ENCODE results near the gene IFI27L2. TPM values are rescaled to one million over a fixed set of nuclear protein-coding genes. Genes with fewer than 3 reads are reported as not detected.
A peak's percentile ranks its signal among the peaks of the same experiment; 100 is the strongest.

The IFI27L2 gene
- total RNA-seq, 1 donor from 2014 or later: 32.2 TPM

GRCh38 chr14:94128216-94128839, 1.1 kb downstream of the IFI27L2 start:
- H3K36me3 Mint-ChIP-seq (ENCODE audit: insufficient read depth): no peaks in the 10 kb centered on the region
- TF ChIP-seq CTCF (IDR thresholded peaks at IDR 0.05; ENCODE audit: unreplicated experiment): no peak
- peak overlapping the region; percentile 11 for H3K27ac Mint-ChIP-seq
- H3K4me1 Mint-ChIP-seq (ENCODE audit: low read depth): peaks cover 10% of the 10 kb centered on the region
- no peaks in the 10 kb centered on the region for H3K27me3 Mint-ChIP-seq
- DNase-seq (ENCODE audit: low spot score, unreplicated experiment): no peak
- H3K4me3 Mint-ChIP-seq (ENCODE audit: low read depth): peak overlapping the region; percentile 72
- H3K9me3 Mint-ChIP-seq (ENCODE audit: low read depth): no peaks in the 10 kb centered on the region

- TF ChIP-seq CTCF (IDR thresholded peaks at IDR 0.05; ENCODE audit: unreplicated experiment): no peak
- peaks cover 10% of the 10 kb centered on the region for H3K4me1 Mint-ChIP-seq (ENCODE audit: low read depth)
- no peaks in the 10 kb centered on the region for H3K27me3 Mint-ChIP-seq
- no peaks in the 10 kb centered on the region for H3K9me3 Mint-ChIP-seq (ENCODE audit: low read depth)
- H3K36me3 Mint-ChIP-seq (ENCODE audit: insufficient read depth): no peaks in the 10 kb centered on the region
- H3K4me3 Mint-ChIP-seq (ENCODE audit: low read depth): no peak overlapping the region
- peak overlapping the region; percentile 49 for H3K27ac Mint-ChIP-seq
- DNase-seq (ENCODE audit: low spot score, unreplicated experiment): no peak
Measured at GRCh38 chr14:94127330-94127729, 2.1 kb downstream of the IFI27L2 start.

- peaks cover 3% of the 10 kb centered on the region for H3K27me3 Mint-ChIP-seq
- DNase-seq (ENCODE audit: low spot score, unreplicated experiment): no peak
- no peaks in the 10 kb centered on the region for H3K9me3 Mint-ChIP-seq (ENCODE audit: low read depth)
- no peak for TF ChIP-seq CTCF (IDR thresholded peaks at IDR 0.05; ENCODE audit: unreplicated experiment)
- peaks cover 10% of the 10 kb centered on the region for H3K4me1 Mint-ChIP-seq (ENCODE audit: low read depth)
- no peak overlapping the region for H3K27ac Mint-ChIP-seq
- H3K36me3 Mint-ChIP-seq (ENCODE audit: insufficient read depth): no peaks in the 10 kb centered on the region
- no peak overlapping the region for H3K4me3 Mint-ChIP-seq (ENCODE audit: low read depth)
Measured at GRCh38 chr14:94126800-94127199, 2.6 kb downstream of the IFI27L2 start.

GRCh38 chr14:94126419-94126677, 3.1 kb downstream of the IFI27L2 start:
- Mint-ChIP-seq H3K27ac (no peak overlapping the region), H3K9me3 (ENCODE audit: low read depth) (no peaks in the 10 kb centered on the region), H3K36me3 (ENCODE audit: insufficient read depth) (no peaks in the 10 kb centered on the region), H3K4me3 (ENCODE audit: low read depth) (no peak overlapping the region), H3K27me3 (peaks cover 6% of the 10 kb centered on the region), H3K4me1 (ENCODE audit: low read depth) (peaks cover 10% of the 10 kb centered on the region)
- no peak for DNase-seq (ENCODE audit: low spot score, unreplicated experiment)
- TF ChIP-seq CTCF (IDR thresholded peaks at IDR 0.05; ENCODE audit: unreplicated experiment): no peak

GRCh38 chr14:94125659-94126418, 3.6 kb downstream of the IFI27L2 start:
- no peak overlapping the region for H3K4me3 Mint-ChIP-seq (ENCODE audit: low read depth)
- no peaks in the 10 kb centered on the region for H3K36me3 Mint-ChIP-seq (ENCODE audit: insufficient read depth)

More at GRCh38 chr14:94125659-94126418, 3.6 kb downstream of the IFI27L2 start:
- H3K27ac Mint-ChIP-seq: no peak overlapping the region
- no peak for DNase-seq (ENCODE audit: low spot score, unreplicated experiment)
- no peak for TF ChIP-seq CTCF (IDR thresholded peaks at IDR 0.05; ENCODE audit: unreplicated experiment)
- H3K9me3 Mint-ChIP-seq (ENCODE audit: low read depth): no peaks in the 10 kb centered on the region
- H3K27me3 Mint-ChIP-seq: peaks cover 9% of the 10 kb centered on the region
- peaks cover 10% of the 10 kb centered on the region for H3K4me1 Mint-ChIP-seq (ENCODE audit: low read depth)
